ENCODE data around the gene MRPS27.

The MRPS27 gene

GRCh38 chr5:72245951-72246532 lies 74.0 kb downstream of the MRPS27 start:
- TF ChIP-seq FOXP2 (optimal IDR thresholded peaks at IDR 0.05; ENCODE audit: borderline replicate concordance, extremely low read depth, extremely low read length, insufficient read depth) (no peak), SIN3A (IDR thresholded peaks at IDR 0.05; ENCODE audit: borderline replicate concordance, insufficient read depth, low read length) (no peak), REST (IDR thresholded peaks at IDR 0.05; ENCODE audit: insufficient read depth in 1 of 2, low read depth in 2 of 2, low read length in 2 of 2) (no peak), TAF1 (IDR thresholded peaks at IDR 0.05; ENCODE audit: borderline replicate concordance, insufficient read depth, low read length) (no peak), POLR2AphosphoS5 (IDR thresholded peaks at IDR 0.05; ENCODE audit: low read depth, low read length) (no peak)

- no peak for TF ChIP-seq REST (IDR thresholded peaks at IDR 0.05; ENCODE audit: insufficient read depth in 1 of 2, low read depth in 2 of 2, low read length in 2 of 2)
These were observed 74.5 kb downstream of the MRPS27 start for GRCh38 chr5:72245546-72245945.

GRCh38 chr5:72244862-72245371 lies 75.1 kb downstream of the MRPS27 start:
- TF ChIP-seq POLR2AphosphoS5 (IDR thresholded peaks at IDR 0.05; ENCODE audit: low read depth, low read length) (no peak), REST (IDR thresholded peaks at IDR 0.05; ENCODE audit: insufficient read depth in 1 of 2, low read depth in 2 of 2, low read length in 2 of 2) (no peak), FOXP2 (optimal IDR thresholded peaks at IDR 0.05; ENCODE audit: borderline replicate concordance, extremely low read depth, extremely low read length, insufficient read depth) (no peak), SIN3A (IDR thresholded peaks at IDR 0.05; ENCODE audit: borderline replicate concordance, insufficient read depth, low read length) (no peak), TAF1 (IDR thresholded peaks at IDR 0.05; ENCODE audit: borderline replicate concordance, insufficient read depth, low read length) (no peak)

GRCh38 chr5:72243706-72244105 lies 76.3 kb downstream of the MRPS27 start:
- TF ChIP-seq TAF1 (IDR thresholded peaks at IDR 0.05; ENCODE audit: borderline replicate concordance, insufficient read depth, low read length) (no peak), FOXP2 (optimal IDR thresholded peaks at IDR 0.05; ENCODE audit: borderline replicate concordance, extremely low read depth, extremely low read length, insufficient read depth) (no peak), POLR2AphosphoS5 (IDR thresholded peaks at IDR 0.05; ENCODE audit: low read depth, low read length) (no peak), REST (IDR thresholded peaks at IDR 0.05; ENCODE audit: insufficient read depth in 1 of 2, low read depth in 2 of 2, low read length in 2 of 2) (no peak), SIN3A (IDR thresholded peaks at IDR 0.05; ENCODE audit: borderline replicate concordance, insufficient read depth, low read length) (no peak)
